ENCODE data around the gene ZNF638.
A peak's percentile ranks its signal among the peaks of the same experiment; 100 is the strongest.
"Not testable (repeated sequence)": the region's sequence is repeated elsewhere in the genome, so short reads cannot be mapped to it uniquely, and the experiment has no call there.

The ZNF638 gene

DNA sequence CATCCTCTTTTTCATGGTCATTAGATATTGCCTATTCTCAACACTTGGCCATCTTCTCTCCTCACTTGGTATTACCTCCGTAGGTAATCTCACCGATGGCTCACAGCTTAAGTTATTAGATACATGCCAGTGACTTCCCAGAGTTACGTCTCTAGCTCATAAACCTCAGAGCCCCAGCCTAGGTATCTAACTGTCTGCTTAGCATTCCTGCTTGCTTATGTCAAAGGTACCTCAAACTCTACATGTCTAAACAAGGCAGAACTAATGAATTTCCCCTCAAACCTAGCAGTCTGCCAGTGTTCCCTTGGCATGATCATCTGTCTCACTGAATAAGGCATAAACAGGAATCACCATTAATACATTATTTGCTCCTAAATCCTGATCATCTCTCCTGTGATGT, 27.7 kb upstream of the ZNF638 start:
- Histone ChIP-seq H3K9me3 (ENCODE audit: control insufficient read depth, insufficient read depth, low read length) (no peaks in the 10 kb centered on the region), H3K27me3 (ENCODE audit: control insufficient read depth, insufficient read depth, low read length) (no peaks in the 10 kb centered on the region), H3K27ac (ENCODE audit: low read length) (no peak overlapping the region), H3K4me3 (ENCODE audit: low read length) (no peak overlapping the region), H3K36me3 (ENCODE audit: control insufficient read depth, insufficient read depth, low read length) (no peaks in the 10 kb centered on the region), H3K4me1 (ENCODE audit: control insufficient read depth, insufficient read depth, low read length) (no peaks in the 10 kb centered on the region)
- DNase-seq (ENCODE audit: low read depth, low spot score) = no peak
- no CpG with 5 or more reads among the region's 3 CpGs for WGBS (ENCODE audit: insufficient coverage, insufficient read length)

DNA sequence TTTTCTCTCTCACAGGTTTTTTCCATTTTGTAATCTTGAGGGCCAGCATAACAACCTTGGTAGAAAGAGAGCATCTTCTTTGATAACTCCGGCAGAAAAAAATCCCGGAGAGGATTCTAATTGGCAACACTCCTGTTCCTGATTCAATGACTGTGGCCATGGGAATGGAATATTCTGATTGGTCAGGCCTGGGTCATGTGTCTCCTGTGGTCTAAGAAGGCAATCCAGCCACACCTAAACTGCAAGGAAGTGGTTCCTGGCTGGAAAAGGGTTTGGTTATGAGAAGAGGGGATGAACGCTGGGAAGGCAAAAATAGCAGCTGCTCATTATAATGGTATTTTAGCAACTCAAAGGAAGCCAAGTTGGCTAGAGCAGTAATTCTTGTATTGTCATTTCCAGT, 24.8 kb upstream of the ZNF638 start:
- H3K4me1 ChIP-seq (ENCODE audit: control insufficient read depth, insufficient read depth, low read length) = no peaks in the 10 kb centered on the region
- no peaks in the 10 kb centered on the region for H3K27me3 ChIP-seq (ENCODE audit: control insufficient read depth, insufficient read depth, low read length)
- H3K9me3 ChIP-seq (ENCODE audit: control insufficient read depth, insufficient read depth, low read length) = no peaks in the 10 kb centered on the region
- WGBS (ENCODE audit: insufficient coverage, insufficient read length) = no CpG with 5 or more reads among the region's 3 CpGs
- DNase-seq (ENCODE audit: low read depth, low spot score) = no peak
- H3K27ac ChIP-seq (ENCODE audit: low read length) = no peak overlapping the region
- no peaks in the 10 kb centered on the region for H3K36me3 ChIP-seq (ENCODE audit: control insufficient read depth, insufficient read depth, low read length)
- H3K4me3 ChIP-seq (ENCODE audit: low read length) = no peak overlapping the region

DNA sequence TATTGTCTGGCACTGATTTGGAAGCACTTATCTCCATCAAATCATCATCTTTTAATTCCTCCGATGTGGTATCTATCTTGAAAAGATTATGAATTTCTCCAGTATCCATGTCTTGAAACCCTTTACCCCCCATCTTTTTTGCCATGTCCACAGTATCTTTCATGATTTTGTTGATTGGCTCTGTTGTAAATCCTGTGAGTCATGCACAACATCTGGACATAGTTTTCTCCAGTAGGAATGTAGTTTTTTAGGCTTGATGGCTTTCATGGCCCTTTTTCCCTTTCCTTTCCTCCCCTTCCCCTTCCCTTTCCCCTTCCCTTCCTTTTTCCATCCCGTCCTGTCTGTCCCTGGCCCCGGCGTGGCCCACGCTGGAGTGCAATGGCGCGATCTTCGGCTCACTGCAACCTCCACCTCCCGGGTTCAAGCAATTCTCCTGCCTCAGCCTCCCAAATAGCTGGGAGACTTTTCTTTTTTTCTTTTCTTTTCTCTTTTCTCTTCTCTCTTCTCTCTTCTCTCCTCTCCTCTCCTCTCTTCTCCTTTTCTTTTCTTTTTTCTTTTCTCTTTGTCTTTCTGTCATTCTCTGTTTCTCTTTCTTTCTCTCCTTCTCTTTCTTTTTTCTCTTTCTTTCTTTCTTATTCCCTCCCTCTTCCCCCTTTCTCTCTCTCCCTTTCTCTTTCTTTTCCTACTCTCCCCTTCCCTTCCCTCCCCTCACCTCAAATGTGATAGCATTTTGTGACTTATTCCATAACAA, 18.4 kb upstream of the ZNF638 start:
- Histone ChIP-seq H3K27me3 (ENCODE audit: control insufficient read depth, insufficient read depth, low read length) (no peaks in the 10 kb centered on the region; the same call in 1 of the 2 replicates), H3K4me1 (ENCODE audit: control insufficient read depth, insufficient read depth, low read length) (no peaks in the 10 kb centered on the region), H3K27ac (ENCODE audit: low read length) (no peak overlapping the region), H3K4me3 (ENCODE audit: low read length) (no peak overlapping the region), H3K9me3 (ENCODE audit: control insufficient read depth, insufficient read depth, low read length) (no peaks in the 10 kb centered on the region; the same call in 1 of the 2 replicates), H3K36me3 (ENCODE audit: control insufficient read depth, insufficient read depth, low read length) (no peaks in the 10 kb centered on the region)
- WGBS (ENCODE audit: insufficient coverage, insufficient read length) = no CpG with 5 or more reads among the region's 9 CpGs
- DNase-seq (ENCODE audit: low read depth, low spot score) = no peak

DNA sequence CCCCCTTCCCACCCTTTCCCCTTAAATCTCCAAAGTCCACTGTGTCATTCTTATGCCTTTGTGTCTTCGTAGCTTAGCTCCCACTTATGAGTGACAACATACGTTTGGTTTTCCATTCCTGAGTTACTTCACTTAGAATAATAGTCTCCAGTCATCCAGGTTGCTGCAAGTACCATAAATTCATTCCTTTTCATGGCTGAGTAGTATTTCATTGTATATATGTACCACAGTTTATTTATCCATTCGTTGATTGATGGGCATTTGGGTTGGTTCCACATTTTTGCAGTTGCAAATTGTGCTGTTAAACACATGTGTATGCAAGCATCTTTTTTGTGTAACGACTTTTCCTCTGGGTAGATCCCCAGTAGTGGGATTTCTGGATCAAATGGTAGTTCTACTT, 14.5 kb upstream of the ZNF638 start:
- Histone ChIP-seq H3K27me3 (ENCODE audit: control insufficient read depth, insufficient read depth, low read length) (no peaks in the 10 kb centered on the region; the same call in 1 of the 2 replicates), H3K4me1 (ENCODE audit: control insufficient read depth, insufficient read depth, low read length) (no peaks in the 10 kb centered on the region), H3K36me3 (ENCODE audit: control insufficient read depth, insufficient read depth, low read length) (no peaks in the 10 kb centered on the region), H3K27ac (ENCODE audit: low read length) (no peak overlapping the region), H3K9me3 (ENCODE audit: control insufficient read depth, insufficient read depth, low read length) (no peaks in the 10 kb centered on the region; the same call in 1 of the 2 replicates), H3K4me3 (ENCODE audit: low read length) (no peak overlapping the region)
- DNase-seq (ENCODE audit: low read depth, low spot score) = no peak
- no CpG with 5 or more reads among the region's 4 CpGs for WGBS (ENCODE audit: insufficient coverage, insufficient read length)

DNA sequence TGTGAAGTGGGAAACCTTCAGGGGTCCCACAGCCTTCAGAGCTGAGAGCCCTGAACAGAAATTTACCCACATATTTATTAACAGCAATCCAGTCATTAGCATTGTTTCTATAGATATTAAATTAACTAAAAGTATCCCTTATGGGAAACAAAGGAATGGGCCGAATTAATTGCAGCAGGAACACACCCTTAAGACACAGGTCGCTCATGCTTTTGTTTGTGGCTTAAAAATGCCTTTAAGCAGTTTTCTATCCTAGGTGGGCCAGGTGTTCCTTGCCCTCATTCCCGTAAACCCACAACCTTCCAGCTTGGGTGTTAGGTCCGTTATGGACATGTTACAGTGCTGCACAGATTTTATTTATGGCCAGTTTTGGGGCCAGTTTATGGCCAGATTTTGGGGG, 13.7 kb upstream of the ZNF638 start:
- not testable (repeated sequence) for H3K36me3 ChIP-seq (ENCODE audit: control insufficient read depth, insufficient read depth, low read length); H3K4me1 ChIP-seq (ENCODE audit: control insufficient read depth, insufficient read depth, low read length); DNase-seq (ENCODE audit: low read depth, low spot score); H3K9me3 ChIP-seq (ENCODE audit: control insufficient read depth, insufficient read depth, low read length); H3K27me3 ChIP-seq (ENCODE audit: control insufficient read depth, insufficient read depth, low read length); H3K4me3 ChIP-seq (ENCODE audit: low read length); H3K27ac ChIP-seq (ENCODE audit: low read length)
- no CpG with 5 or more reads among the region's 4 CpGs for WGBS (ENCODE audit: insufficient coverage, insufficient read length)

DNA sequence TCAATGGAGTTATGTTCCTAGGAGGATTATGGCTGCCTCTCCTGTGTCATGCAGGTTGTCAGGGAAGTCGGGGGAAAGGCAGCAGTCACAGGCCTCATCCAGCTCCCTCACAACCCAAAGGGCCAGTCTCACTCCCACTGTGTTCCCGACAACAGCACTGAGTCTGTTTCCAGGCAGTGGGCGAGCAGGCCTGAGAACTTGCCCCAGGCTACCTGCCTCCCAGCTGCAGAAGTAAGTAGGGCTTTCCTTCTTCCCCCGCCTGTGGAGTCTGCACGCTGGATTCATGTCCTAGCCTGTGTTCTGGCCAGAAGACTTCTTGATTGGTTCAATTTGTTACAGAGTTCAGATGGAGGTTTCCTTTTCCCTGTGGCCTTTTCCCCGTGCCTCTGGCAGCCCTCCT, 8.2 kb upstream of the ZNF638 start:
- no peaks in the 10 kb centered on the region for H3K27me3 ChIP-seq (ENCODE audit: control insufficient read depth, insufficient read depth, low read length)
- WGBS (ENCODE audit: insufficient coverage, insufficient read length) = no CpG with 5 or more reads among the region's 6 CpGs

DNA sequence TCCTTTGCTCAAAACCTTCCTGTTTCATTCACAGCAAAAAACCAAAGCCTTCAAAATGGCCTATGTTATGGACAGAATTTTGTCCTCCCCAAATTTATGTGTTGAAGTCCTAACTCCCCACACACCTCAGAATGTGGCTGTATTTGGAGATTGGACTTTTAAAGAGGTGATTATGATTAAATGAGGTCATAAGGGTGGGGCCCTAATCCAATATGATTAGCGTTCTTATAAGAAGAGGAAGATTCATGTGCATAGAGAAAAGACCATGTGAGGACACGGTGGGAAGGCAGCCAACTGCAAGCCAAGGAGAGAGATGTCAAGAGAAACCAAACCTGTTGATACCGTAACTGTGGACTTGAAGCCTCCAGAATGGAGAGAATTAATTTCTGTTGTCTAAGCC, 4.6 kb upstream of the ZNF638 start:
- H3K27me3 ChIP-seq (ENCODE audit: control insufficient read depth, insufficient read depth, low read length) = no peaks in the 10 kb centered on the region
- DNase-seq (ENCODE audit: low read depth, low spot score) = no peak
- H3K4me3 ChIP-seq (ENCODE audit: low read length) = no peak overlapping the region
- H3K27ac ChIP-seq (ENCODE audit: low read length) = no peak overlapping the region
- H3K9me3 ChIP-seq (ENCODE audit: control insufficient read depth, insufficient read depth, low read length) = no peaks in the 10 kb centered on the region
- no peaks in the 10 kb centered on the region for H3K36me3 ChIP-seq (ENCODE audit: control insufficient read depth, insufficient read depth, low read length)
- WGBS (ENCODE audit: insufficient coverage, insufficient read length) = no CpG with 5 or more reads among the region's 3 CpGs
- H3K4me1 ChIP-seq (ENCODE audit: control insufficient read depth, insufficient read depth, low read length) = no peaks in the 10 kb centered on the region

More for the DNA sequence above, 8.2 kb upstream of the ZNF638 start:
- H3K4me1 ChIP-seq (ENCODE audit: control insufficient read depth, insufficient read depth, low read length) = no peaks in the 10 kb centered on the region
- H3K27ac ChIP-seq (ENCODE audit: low read length) = no peak overlapping the region
- H3K36me3 ChIP-seq (ENCODE audit: control insufficient read depth, insufficient read depth, low read length) = no peaks in the 10 kb centered on the region
- H3K4me3 ChIP-seq (ENCODE audit: low read length) = no peak overlapping the region
- H3K9me3 ChIP-seq (ENCODE audit: control insufficient read depth, insufficient read depth, low read length) = no peaks in the 10 kb centered on the region
- no peak for DNase-seq (ENCODE audit: low read depth, low spot score)

DNA sequence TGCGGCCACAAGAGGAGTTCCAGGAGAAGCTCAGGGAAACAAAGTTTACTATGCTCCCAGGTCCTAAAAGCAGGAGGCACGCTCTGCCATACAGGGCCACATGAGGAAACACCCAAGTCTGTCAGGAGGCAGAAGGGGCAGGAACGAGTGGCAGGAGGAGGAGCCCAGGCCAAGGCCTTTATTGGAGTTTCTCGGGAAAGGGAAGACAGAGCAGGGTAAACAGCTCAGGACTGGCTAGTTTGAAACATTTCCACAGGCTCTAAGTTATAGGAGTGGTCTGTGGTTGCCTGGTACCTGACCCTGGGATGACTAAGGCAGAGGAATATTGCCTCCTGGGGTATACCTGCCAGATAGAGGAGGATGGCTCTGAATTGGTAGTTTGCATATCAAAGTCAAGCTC, 3.7 kb upstream of the ZNF638 start:
- no peaks in the 10 kb centered on the region for H3K4me1 ChIP-seq (ENCODE audit: control insufficient read depth, insufficient read depth, low read length)
- no CpG with 5 or more reads among the region's 4 CpGs for whole genome bisulfite sequencing (ENCODE audit: insufficient coverage, insufficient read length)
- H3K27me3 ChIP-seq (ENCODE audit: control insufficient read depth, insufficient read depth, low read length) = no peaks in the 10 kb centered on the region
- H3K9me3 ChIP-seq (ENCODE audit: control insufficient read depth, insufficient read depth, low read length) = no peaks in the 10 kb centered on the region
- H3K27ac ChIP-seq (ENCODE audit: low read length) = no peak overlapping the region
- no peak overlapping the region for H3K4me3 ChIP-seq (ENCODE audit: low read length)
- DNase-seq (ENCODE audit: low read depth, low spot score) = no peak
- H3K36me3 ChIP-seq (ENCODE audit: control insufficient read depth, insufficient read depth, low read length) = no peaks in the 10 kb centered on the region

DNA sequence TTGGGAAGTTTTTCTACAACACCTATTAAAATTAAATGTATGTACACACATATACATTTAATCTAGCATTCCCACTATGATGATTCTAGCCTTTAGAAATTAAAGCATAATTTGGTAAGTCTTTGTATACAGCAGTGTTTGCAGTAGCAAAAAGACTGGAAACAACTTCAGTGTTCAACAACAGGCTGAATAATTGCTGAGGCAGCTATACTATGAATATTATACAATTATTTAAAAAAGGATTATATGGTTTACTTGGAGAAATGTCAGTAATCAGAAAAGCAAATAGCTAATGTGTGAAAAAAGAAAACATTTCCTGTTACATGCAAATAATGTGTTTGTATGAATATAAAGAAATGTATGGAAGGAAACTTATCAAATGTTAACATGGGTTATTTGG, 1.4 kb upstream of the ZNF638 start:
- Histone ChIP-seq H3K27ac (ENCODE audit: low read length) (no peak overlapping the region), H3K4me3 (ENCODE audit: low read length) (no peak overlapping the region), H3K9me3 (ENCODE audit: control insufficient read depth, insufficient read depth, low read length) (no peaks in the 10 kb centered on the region), H3K4me1 (ENCODE audit: control insufficient read depth, insufficient read depth, low read length) (no peaks in the 10 kb centered on the region), H3K36me3 (ENCODE audit: control insufficient read depth, insufficient read depth, low read length) (no peaks in the 10 kb centered on the region), H3K27me3 (ENCODE audit: control insufficient read depth, insufficient read depth, low read length) (no peaks in the 10 kb centered on the region)
- DNase-seq (ENCODE audit: low read depth, low spot score) = no peak

DNA sequence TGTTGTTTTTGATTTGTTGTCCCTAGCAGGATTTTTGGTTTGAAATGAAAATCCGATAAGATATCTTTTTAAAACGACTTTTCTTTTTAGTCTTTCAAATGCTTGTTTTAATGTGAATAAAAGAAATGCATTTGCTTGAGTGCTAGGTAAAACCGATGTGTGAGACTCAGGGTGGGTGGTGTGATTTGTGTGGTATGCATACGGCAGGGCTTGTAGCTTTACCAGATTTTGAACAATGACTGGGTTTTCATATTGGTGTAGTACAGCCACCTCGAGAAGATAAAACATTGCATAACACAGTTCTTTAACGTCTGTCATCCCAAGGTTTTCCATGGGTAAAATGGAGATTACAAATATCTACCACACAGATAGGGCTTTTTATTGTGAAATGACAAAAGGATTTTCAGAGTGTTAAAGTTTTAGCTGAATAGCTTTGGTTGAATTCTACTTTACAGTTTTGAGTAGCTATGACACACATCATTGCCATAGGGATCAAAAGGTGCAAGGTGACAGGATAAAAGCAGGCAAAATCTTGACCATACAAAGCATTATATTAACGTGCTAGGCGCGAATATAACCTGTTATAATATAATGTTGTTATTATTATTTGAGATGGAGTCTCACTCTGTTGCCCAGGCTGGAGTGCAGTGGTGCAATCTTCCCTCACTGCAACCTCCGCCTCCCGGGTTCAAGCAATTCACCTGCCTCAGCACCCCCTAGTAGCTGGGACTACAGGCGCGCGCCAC, 824 bp upstream of the ZNF638 start:
- H3K4me3 ChIP-seq (ENCODE audit: low read length) = no peak overlapping the region
- no CpG with 5 or more reads among the region's 14 CpGs for WGBS (ENCODE audit: insufficient coverage, insufficient read length)
- H3K27ac ChIP-seq (ENCODE audit: low read length) = no peak overlapping the region
- H3K9me3 ChIP-seq (ENCODE audit: control insufficient read depth, insufficient read depth, low read length) = no peaks in the 10 kb centered on the region
- H3K4me1 ChIP-seq (ENCODE audit: control insufficient read depth, insufficient read depth, low read length) = no peaks in the 10 kb centered on the region
- H3K36me3 ChIP-seq (ENCODE audit: control insufficient read depth, insufficient read depth, low read length) = no peaks in the 10 kb centered on the region
- H3K27me3 ChIP-seq (ENCODE audit: control insufficient read depth, insufficient read depth, low read length) = no peaks in the 10 kb centered on the region
- DNase-seq (ENCODE audit: low read depth, low spot score) = no peak

DNA sequence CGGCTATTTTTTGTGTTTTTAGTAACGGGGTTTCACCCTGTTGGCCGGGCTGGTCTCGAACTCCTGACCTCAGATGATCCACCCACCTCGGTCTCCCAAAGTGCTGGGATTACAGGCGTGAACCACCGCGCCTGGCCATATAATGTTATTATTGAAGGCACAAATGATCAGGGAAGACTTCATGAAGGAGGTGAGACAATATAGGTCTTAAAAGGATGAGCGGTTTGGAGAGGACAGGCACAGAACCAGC, 326 bp upstream of the ZNF638 start:
- no CpG with 5 or more reads among the region's 9 CpGs for WGBS (ENCODE audit: insufficient coverage, insufficient read length)
- not testable (repeated sequence) for DNase-seq (ENCODE audit: low read depth, low spot score); H3K27me3 ChIP-seq (ENCODE audit: control insufficient read depth, insufficient read depth, low read length); H3K9me3 ChIP-seq (ENCODE audit: control insufficient read depth, insufficient read depth, low read length); H3K27ac ChIP-seq (ENCODE audit: low read length); H3K36me3 ChIP-seq (ENCODE audit: control insufficient read depth, insufficient read depth, low read length); H3K4me1 ChIP-seq (ENCODE audit: control insufficient read depth, insufficient read depth, low read length)
- peak overlapping the region; percentile 15; the same call in 1 of the 2 replicates for H3K4me3 ChIP-seq (ENCODE audit: low read length)
